ENCODE results near the gene TMTC1. TPM values are rescaled to one million over a fixed set of nuclear protein-coding genes. Genes with fewer than 3 reads are reported as not detected.

Gene TMTC1
- total RNA-seq, 1 donor from 2014 or later, result 5.3 TPM

DNA sequence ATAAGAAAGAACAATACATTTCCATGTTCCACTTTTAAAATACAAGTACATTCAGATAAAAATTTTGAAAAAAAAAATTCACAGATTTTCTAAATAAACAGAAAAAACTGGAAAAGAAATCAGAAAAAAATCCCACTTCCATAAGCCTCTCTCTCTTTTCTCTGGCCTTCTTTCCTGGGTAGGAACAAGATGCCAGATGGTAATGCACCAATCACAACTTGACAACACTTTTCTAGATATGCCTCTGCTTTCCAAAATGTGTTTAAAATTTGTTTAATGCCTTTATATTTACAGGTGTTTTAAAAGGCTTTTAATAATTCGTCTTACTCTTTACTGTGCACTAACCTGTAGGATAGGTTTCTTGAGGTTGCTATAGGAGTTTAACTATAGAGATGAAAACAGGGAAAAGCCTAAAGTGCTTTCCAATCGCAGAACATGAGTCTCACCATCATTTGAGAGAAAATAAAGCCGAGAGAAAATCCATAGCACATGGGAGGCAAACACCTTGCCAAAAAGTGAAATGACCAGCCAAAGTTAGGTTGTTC, 74.2 kb downstream of the TMTC1 start:
- no peak for ATAC-seq

DNA sequence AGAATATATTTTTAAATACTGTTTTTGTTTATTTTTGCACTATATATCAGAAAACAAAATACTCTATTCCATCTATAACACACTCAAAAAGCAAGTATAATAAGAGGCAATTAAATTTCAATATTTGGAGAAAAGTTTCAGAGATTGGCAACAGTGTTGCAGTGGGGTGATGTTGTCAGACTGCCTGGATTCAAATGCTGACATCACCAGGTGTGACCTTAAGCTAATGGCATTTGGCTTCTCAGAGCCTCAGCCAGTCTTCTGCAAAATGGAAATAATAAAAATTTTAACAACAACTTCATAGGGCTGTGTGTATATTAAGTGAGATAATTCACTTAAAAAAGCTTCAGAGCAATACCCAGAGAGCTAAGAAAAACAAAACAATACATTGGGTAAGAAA, 74.7 kb downstream of the TMTC1 start:
- ATAC-seq, result no peak

DNA sequence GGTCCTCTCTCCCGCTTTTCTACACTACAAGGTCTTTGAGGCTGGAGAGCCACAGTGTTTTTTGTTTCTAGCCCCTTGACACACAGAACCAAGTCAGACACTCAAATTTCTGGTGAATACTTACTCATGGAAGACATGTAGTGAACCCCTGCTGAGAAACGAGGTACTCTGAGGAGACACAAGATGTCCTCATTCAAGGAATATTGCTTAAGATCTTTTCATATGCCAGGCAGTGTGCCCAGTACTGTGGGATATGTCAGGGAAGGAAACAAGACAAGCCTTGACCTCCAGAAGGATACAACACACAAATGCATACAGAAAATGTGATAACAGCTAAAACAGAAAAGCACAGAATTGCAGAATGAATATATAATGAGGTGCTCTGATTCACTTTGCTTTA, 75.9 kb downstream of the TMTC1 start:
- no peak for ATAC-seq

DNA sequence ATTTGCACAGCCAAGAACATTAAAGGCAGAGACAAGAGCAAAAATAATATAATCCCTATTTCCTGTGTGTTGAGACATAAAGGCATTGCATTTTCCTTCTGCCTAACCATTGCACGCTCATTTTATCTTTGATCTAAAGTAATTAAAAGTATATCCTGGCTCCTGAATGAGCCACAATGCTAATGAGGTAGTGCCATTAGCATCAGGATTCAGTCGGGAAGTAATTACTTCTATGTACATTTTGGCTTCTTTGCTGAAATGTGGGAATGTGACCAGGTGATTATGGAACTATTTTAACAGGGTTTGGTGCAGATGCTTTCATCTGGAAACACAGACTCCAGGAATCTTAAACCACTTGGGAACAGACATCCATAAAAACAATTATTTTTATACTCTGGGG, 77.4 kb downstream of the TMTC1 start:
- ATAC-seq, result no peak

DNA sequence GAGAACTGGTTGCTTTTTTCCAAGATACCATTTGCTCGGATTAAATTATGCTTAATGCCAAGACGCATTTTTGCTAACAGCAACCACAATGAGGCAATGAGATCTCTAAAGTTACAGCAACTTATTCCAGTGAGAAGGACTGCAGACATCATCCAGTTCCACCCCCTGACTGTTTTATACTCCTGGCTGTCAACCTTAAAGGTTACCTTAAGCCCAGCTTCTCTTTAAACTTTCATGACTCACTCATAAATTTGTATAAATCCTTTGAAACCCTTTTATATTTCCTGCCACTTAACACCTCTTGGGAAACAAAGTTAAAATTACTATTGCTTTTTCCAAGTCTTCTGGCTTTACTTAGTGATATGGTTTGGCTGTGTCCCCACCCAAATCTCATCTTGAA, 80.2 kb downstream of the TMTC1 start:
- ATAC-seq, result no peak

DNA sequence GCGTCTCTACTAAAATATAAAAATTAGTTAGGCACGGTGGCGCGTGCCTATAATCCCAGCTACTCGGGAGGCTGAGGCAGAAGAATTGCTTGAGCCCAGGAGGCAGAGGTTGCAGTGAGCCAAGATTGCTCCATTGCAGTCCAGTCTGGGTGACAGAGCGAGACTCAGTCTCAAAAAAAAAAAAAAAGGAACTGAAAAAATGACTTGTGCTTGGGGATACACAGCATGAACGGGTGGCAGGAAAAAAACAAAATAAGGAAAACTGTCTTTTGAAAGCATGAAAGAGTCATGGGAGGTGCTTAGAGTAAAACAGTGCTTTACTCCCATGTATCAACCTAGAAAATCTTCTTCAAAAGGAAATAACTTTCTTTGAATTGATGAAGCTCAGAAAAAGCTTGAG, 80.8 kb downstream of the TMTC1 start:
- no peak for ATAC-seq

DNA sequence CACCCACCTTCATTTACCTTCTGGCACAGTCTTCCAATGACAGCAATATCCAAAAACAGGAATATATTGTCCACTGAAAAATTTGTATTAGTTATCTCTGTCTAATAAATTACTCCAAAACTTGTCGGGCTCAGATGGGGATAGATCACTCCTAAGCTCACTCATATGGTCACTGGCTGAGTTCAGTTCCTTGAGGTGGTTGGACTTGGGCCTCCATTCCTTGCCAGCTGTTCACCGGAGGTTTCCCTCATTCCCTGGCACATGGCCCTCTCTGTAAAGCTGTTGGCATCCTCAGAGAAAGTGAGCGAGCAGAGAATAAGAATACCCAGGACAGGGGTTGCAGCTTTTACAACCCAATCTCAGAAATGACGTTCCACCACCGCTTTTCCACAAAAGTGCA, 81.5 kb downstream of the TMTC1 start:
- no peak for ATAC-seq

DNA sequence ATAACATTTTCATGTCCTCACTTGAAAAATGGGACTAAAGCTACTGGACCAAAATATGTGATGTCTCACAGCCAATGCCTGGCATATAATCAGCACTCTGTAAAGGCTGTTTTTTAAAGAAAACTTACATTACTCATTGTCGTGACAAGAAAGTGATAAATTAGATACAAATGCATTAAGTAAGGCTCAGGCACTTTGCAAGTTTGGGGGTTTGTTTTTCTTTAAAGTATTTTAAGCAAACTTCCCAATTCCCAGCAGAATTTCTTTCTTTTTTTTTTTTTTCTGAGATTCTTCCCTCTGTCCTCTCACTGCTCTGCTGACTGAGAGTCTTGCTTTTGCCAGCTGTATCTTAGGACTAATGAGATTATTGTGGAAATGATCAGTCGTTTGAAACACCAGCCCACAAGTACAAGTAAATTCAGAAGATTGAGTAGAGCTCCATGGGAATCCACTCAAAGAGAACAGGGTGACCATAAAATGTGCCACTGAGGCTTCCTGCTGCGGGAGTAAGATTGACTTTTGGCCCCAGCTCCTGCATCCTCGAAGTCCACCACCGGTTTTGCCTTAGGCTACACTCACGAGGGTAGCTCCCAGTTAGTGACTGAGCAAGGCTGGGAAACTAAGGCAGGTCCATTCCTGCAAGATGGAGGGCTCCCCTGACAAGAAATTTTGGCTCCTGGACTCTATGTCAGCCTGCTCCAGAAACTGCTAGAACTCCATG, 82.8 kb downstream of the TMTC1 start:
- ATAC-seq, result no peak

DNA sequence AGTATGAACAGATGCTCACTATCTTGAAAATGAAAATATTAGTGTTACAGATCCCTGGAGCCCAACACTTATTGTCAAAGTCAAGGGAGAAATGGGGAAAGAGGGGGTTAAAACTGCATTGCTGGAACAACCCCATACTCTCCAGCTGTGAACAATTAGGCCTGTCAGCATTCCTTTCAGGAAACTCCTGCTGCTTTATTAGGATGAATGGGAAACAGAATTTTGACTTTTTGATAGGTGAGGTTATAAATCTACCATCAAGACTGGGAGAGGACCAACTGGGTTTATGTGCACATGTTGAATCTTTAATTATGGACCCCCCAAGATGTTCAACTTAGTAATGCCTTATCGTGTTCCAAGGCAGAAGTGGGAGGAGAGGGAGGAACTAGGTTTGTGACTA, 85.0 kb downstream of the TMTC1 start:
- no peak for ATAC-seq

DNA sequence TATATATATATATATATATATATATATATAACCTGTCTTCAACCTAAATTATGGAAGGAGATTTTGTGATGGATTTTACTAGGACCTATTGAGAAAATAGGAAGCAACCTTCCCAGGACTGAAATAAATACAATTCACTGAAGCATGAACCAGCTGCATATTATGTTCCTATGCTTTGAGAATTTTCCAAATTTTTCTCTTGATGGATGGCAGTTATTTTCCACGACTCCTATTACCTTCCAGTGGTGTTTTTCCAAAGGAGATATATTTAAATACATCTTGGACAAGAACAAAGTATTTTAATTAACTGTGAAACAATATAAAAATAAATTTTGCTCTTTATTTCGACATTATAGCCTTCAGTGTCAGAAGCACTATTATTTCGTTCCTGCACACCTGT, 87.9 kb downstream of the TMTC1 start:
- ATAC-seq, result no peak

DNA sequence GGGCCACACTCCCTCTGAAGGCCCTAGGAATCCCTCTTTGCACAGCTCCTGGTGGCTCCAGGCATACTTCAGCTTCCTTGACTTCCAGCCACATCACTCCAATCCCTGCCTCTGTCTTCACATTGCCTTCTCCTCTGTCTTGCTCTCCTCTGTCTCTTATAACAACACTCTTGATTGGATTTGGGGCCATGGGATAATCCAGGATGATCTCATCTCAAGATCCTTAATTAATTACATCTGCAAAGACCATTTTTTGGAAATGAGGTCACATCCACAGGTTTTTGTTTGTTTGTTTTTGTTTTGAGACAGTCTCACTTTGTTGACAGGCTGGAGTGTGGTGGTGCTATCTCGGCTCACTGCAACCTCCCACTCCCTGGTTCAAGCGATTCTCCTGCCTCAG, 88.7 kb downstream of the TMTC1 start:
- ATAC-seq, result no peak

DNA sequence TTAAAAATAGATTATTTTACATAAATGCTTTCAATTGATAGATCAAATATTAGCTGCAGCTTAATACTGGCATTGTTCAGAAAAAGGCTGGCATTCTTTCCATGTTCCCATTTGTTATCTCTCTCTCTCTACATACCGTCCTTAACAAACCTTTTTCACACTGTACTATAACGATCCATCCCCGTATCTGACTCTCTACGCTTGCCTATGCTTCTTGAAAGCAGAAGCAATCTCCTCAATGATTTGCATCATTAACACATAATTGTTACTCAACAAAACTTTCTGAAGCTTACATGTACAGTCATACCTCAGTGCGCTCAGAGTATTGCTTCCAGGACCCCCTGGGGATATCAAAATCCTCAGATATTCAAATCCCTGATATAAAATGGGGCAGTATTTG, 89.7 kb downstream of the TMTC1 start:
- ATAC-seq, result no peak

DNA sequence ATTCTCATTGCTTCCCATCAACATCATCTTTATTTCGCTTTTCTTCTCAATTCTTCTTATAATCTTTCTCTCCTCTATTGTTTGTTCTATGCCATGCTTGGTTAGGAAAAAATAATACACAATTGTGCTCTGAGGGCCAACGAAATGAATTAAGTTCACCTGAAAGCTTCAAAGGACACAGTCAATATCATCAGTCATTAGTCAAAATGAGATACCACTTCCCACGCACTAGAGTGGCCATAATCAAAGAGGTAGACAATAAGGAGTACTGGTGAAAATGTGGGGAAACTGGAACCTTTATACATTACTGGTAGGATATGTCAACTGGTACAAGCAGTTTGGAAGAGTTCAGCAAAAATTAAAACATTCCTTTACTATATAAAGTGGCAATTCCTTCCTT, 91.5 kb downstream of the TMTC1 start:
- ATAC-seq, result no peak

DNA sequence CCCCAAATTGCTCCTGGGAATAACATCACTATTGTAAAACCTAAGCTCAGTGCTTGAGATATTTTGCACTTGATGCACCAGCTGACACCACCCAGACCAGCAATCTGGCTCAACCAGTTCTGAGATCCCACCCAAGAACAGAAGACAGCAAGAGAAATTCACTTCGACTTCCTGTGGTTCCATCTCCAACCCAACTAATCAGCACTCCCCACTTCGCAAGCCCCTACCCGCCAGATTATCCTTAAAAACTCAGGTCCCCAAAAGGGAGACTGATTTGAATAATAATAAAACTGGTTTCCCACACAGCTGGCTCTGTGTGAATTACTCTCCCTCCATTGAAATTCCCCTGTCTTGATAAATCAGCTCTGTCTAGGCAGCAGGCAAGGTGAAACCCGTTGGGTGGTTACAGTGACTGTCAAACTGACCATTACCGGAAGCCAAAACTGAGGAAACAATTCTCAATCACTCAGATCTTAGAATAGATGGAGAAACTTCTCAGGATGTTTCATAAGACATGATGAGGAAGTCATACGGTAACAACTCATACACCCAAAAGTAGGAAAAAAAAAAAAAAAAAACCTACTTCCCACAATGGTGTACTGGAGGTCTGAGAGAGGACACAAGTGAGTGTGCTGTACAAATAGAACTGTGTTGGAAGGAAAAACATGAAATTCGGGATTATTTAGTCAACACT, 92.4 kb downstream of the TMTC1 start:
- peak; percentile 28 for ATAC-seq

DNA sequence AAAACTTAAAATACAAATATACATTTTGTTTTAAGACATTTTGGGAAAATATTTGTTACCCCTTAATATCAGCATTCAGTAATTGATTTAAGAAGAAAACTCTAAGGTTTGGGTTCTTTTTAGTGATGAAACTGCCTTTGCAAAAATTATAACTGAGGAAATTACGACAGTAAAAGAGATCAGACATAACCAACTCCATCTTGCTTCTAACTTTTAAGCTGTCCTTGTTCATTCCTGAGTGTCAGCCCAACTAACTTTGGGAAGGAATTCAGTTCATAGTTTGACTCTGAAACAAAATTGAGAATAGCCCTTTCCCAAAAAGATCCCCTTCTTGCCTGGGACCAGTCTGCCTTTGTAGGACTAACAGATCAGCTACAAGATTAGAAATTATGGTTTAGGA, 93.0 kb downstream of the TMTC1 start:
- no peak for ATAC-seq

DNA sequence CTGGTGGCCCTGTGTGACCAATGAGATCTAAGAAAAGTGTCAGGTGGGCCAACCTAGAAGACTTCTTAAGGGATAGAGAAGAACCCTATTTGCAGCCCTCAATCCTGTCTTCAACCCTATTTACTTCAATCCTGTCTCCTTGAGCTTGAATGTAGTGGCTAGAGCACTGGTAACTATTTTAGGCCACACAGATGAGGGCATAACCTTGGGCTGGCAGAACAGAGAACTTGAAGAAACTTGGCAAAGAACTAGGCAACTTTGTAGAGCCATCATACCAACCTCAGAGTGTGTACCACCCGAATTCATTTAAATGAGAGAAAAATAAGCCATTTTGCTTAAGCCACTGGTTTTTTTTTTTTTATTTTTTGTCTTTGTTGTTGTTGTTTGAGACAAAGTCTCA, 94.8 kb downstream of the TMTC1 start:
- ATAC-seq, result no peak

DNA sequence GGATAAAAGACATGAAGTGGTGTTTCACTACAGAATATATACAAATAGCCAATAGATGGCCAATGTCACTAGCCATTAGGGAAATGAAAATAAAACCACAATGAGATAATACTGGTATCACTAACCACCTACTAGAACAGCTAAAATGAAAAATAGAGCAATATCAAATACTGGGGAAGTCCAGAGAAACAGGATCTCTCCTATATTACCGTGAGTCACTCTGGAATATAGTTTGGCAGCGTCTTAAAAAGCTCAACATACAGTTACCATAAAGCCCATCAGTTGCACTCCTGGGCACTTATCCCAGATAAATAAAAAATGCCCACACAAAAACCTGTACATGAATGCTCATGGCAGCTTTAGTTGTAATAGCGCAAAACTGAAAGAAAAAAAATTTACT, 101.7 kb downstream of the TMTC1 start:
- no peak for ATAC-seq

DNA sequence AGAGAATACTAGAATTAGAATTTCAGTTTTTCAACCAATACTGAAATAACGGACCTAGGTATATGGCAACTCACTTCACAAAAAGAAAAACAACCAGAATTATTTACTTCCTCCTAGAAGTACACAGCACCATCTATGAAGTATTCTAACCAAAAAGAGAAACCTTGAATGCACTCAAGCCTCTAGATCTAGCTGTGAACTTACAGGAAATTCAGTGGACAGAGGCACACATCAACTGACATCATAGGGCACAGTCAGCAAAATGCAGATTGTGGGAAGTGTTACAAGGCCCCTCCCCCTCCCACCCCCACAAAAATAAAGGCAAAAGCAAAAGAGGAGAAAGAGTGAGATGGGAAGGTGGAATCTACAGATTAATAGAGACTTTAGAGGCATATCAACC, 102.4 kb downstream of the TMTC1 start:
- no peak for ATAC-seq

DNA sequence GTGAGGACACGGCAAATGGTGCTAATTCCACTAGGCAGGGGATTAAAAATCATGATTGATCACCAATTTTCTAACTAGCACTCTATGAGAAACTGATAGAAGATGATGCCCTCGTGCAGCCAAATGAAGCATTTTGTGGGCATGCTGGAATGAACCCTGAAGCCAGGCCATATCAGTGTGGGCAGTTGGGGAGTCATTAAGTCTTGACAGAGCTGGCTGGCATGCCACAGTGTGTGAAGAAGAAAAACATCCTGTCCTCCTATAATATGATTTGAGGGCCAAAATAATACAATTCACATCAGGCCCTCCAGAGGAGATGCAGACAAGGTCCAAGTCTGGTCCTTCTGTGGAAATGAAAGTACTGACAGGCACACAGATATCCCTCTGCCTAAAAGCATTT, 107.1 kb downstream of the TMTC1 start:
- no peak for ATAC-seq

DNA sequence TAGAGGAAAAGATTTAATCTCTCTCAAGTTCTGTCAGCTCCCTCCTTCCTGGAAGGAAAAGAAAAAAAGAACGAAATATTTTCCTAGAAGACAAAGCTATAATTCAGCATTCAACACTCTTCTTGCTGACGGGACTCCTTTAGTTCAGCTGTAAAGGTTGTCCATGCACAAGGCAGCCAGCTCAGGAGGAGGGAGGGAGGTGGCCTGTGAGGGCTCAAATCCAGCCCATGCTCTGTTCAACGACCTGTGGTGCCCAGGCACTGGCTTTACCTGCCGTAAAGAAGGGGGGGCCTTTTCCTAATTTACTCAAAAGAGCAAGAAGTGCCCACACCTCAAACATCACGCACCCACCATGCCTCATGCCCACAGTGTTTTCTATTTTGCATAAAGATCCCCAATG, 109.3 kb downstream of the TMTC1 start:
- no peak for ATAC-seq

DNA sequence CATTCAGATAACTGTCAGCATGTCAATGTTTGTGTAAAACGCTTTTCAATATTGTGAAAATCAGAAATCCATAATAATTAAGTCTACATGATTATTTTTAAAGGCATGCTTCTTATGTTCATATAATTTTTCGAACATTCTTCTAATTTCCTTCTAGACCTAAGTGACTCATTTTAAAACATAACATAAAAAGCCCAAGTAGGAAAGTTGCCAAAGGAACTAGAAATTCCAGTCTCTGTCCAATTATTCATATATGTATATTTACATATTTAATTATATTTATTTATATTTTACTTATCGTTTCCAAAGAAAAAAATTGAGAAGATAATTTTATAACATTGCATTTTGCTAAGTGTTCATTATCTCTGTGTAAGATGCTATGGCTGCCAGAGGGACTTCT, 110.4 kb downstream of the TMTC1 start:
- no peak for ATAC-seq

DNA sequence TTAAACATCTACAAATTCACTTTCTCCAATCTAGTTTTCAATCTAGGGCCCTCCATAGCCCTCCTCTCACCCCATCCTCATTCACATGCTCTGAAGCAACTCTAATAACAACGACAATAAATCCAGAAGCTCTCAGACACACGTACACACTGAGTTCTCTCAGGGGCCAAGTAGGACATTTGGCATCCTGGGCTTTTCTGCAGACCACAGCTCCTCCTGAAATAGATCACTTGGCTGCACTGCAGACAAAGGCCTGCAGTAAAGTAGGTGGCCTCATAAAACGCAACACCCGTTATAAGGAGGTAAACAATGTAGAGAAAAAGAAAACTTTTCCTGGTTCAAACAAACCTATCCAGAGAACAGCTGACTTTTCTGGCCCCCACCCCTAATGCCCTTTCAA, 111.2 kb downstream of the TMTC1 start:
- no peak for ATAC-seq

DNA sequence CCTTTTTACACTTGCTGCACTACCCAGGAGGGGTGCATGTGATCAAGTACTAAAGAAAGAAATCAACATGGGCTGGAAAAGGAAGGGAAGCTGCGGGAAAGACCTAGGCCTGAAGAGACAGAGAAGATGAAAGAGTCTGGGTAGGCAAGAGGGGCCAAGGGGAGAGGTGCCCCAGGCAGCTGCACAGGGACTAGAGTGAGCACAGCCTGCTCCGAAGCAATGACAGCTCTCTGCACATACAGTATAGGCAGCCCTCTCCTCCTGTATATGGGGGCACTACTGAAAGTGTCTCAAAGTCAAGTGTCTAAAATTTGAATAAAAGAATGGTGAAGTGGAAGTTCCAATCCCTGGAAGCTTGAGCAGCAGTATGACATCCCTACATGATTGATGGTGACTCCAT, 112.0 kb downstream of the TMTC1 start:
- ATAC-seq, result peak; percentile 31

DNA sequence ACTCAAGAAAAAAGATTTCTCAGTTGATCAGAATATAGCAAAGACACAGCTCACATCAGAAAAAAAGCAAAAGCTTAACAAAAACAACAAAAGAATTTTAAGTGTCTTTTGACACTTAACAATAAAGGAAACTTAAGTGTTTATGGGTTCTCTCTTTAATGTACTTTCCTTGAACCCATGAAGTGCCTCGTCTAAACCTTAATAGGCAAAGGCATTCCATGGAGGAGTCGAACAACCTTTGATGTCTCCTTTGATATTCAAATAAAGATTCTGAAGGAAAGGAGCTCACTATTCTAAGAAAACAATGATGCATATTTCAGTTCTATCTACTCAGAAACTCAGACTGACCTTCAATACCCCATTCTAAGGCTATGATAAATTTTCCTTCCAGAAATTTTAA, 116.7 kb downstream of the TMTC1 start:
- ATAC-seq, result no peak

DNA sequence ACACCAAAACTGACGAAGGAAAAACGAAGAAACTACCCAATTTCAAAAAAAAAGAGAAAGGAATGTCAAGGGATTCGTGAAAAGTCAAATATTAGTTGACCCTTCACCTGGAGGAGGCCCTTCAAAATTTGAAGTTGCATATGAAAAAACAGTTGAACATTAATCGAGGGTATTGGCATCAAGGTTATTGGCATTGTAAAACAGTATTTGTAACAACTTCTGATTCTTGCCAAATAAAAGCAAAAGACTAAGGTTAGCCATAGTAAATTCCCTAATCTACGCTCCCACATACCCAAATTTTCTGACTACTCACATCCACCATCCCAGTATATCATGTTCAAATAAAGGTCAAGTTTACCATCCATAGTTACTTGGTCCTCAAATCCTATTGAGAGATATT, 118.6 kb downstream of the TMTC1 start:
- no peak for ATAC-seq

Data from esophagus mucosa (tissue), 1 donor.